Pancreas (tissue), 10 donors: Measurements from ENCODE around the gene APBB2. TPM values are rescaled to one million over a fixed set of nuclear protein-coding genes. Genes with fewer than 3 reads are reported as not detected.

Experiments
- ATAC-seq, 4 donors: fragments of 200-7000 bp; cut with Tn5 transposase; one replicate each; pipeline versions ENCODE4 v1.8.0 to v1.9.1; 2020; ENCODE audit warnings: mild to moderate bottlenecking in 4 of 4, moderate library complexity in 4 of 4
- DNase-seq, 6 donors: peaks; one replicate each; pipeline ENCODE4 v3.0.0-alpha.2; 2020
- FAIRE-seq: peaks from 2 replicates; lab custom pipeline; 2012; peaks lifted over from hg19 to GRCh38; lab: Jason Lieb, UNC
- H3K27ac ChIP-seq, 4 donors: fragments of 200-600 bp; sonication (generic); 1 replicate in 3 of 4; 2 replicates in 1 of 4; pipeline versions ENCODE4 v1.5.0 to v1.8.0; 2020
- H3K27me3 ChIP-seq, 4 donors: fragments of 200-600 bp; one replicate each; pipeline ENCODE4 v1.8.0; 2021
- H3K36me3 ChIP-seq, 3 donors: fragments of 200-600 bp; sonication (generic) in 1 of 3; one replicate each; pipeline versions ENCODE4 v1.5.0 to v1.8.0; 2020 to 2021
- H3K4me1 ChIP-seq, 3 donors: fragments of 200-600 bp; one replicate each; pipeline ENCODE4 v1.8.0; 2021
- H3K4me3 ChIP-seq, 4 donors: fragments of 200-600 bp; sonication (generic) in 2 of 4; one replicate each; pipeline versions ENCODE4 v1.5.0 to v1.8.0; 2020 to 2021
- H3K9me3 ChIP-seq, 4 donors: fragments of 200-600 bp; one replicate each; pipeline ENCODE4 v1.8.0; 2021
- CTCF ChIP-seq, 4 donors: fragments of 200-600 bp; sonication (generic) in 3 of 4; IDR thresholded peaks; one replicate each; pipeline versions ENCODE4 v1.5.0 to v1.8.0; 2021; ENCODE audit warnings: antibody characterized with exemption in 4 of 4
- WGBS, 2 donors: extraction: QIAGEN DNeasy Blood & Tissue Kit; methylation state at CpG; one replicate each; pipeline ENCODE4 v1.1.7; 2013; 5-methylcytosine and 5-hydroxymethylcytosine counted together
- intact Hi-C, 3 donors: fragments of 100-400 bp; cut with DNase I; formaldehyde crosslinking; loops; one replicate each; pipeline versions ENCODE4 v1.11.1 to v1.14.2; 2022
- polyA plus RNA-seq, 2 donors: library from polyadenylated mRNA; stranded (reverse); fragments of 200-250 nt; gene quantifications; one replicate each; pipeline ENCODE4 v1.2.3, GENCODE V29; 2013
- total RNA-seq, 6 donors: library from RNA; stranded (reverse); fragmentation: NEBNext Ultra II Directional in 4 of 6; extraction: Animal tissue kit (Norgen Biotek cat#: 25700) in 4 of 6; gene quantifications; one replicate each; pipeline versions ENCODE4 v1.2.1 to v1.2.4, GENCODE V29; 2021 to 2023
- donor health status: healthy with polysubstance abuse.
- donor health status: DM: no; HTN: no; CAD: no; lungs with moderate emphysema.
- donor health status: DM: no; HTN: no; CAD: no.
- donor health status: control.
- donor health status: control.
- donor health status: Bipolar disorder and iron deficiency.
- donor health status: DM: yes; HTN: yes; CAD: no.
- donor health status: DM: no; HTN: no; CAD: no.
- donor health status: DM: no; HTN: no; CAD: no.
- donor health status: DM: yes; HTN: yes; CAD: no.

Gene APBB2
- total and polyA plus RNA-seq, 8 donors, result 9.1 to 21.6 (median 11.5) TPM

DNA sequence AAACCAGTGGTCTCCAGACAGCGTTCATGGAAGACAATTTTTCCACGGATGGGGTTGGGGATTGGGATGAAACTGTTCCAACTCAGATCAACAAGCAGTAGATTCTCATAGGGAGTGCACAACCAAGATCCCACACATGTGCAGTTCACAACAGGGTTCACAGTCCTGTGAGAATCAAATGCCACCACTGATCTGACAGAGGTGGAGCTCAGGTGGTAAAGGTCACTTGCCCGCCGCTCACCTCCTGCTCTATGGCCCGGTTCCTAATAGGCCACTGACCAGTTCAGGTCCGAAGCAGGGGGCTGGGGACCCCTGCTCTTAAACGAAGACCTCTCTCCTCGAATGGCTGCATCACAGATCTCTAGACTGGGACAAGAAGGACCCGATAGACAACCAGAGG, 4.4 kb downstream of the APBB2 start:
- FAIRE-seq (no peak), DNase-seq (no peak), ATAC-seq (no peak)
- intact Hi-C loops, result loop anchor here in 2 of 3 donors (5.0 to 10.0 kb wide), 3 partner anchors 233 to 285 kb away; no protein-coding TSS in a partner anchor
- Histone ChIP-seq H3K27ac (peak overlapping the region in 1 of 4 donors; percentile 8), H3K27me3 (no peaks in the 10 kb centered on the region), H3K9me3 (no peaks in the 10 kb centered on the region), H3K36me3 (no peaks in the 10 kb centered on the region), H3K4me1 (peaks cover 0 to 14% (median 0%) of the 10 kb centered on the region in 3 donors), H3K4me3 (no peak overlapping the region)
- 72 to 79% methylated on average over 9 of the region's 9 CpGs for WGBS, 2 donors
- no peak for TF ChIP-seq CTCF (IDR thresholded peaks at IDR 0.05)

- TF ChIP-seq CTCF (IDR thresholded peaks at IDR 0.05), result no peak
- intact Hi-C loops, result no loop called here
- Histone ChIP-seq H3K27ac (peak overlapping the region in 1 of 4 donors; percentile 8), H3K36me3 (no peaks in the 10 kb centered on the region), H3K9me3 (no peaks in the 10 kb centered on the region), H3K4me1 (peaks cover 0 to 12% (median 0%) of the 10 kb centered on the region in 3 donors), H3K27me3 (no peaks in the 10 kb centered on the region), H3K4me3 (no peak overlapping the region)
- DNase-seq (peak in 2 of 6 donors; percentile 20 to 23), FAIRE-seq (no peak), ATAC-seq (no peak)
- 31% methylated on average over 5 of the region's 5 CpGs for WGBS, 2 donors
These were observed 5.2 kb downstream of the APBB2 start for GRCh38 chr4:41209187-41209586.

DNA sequence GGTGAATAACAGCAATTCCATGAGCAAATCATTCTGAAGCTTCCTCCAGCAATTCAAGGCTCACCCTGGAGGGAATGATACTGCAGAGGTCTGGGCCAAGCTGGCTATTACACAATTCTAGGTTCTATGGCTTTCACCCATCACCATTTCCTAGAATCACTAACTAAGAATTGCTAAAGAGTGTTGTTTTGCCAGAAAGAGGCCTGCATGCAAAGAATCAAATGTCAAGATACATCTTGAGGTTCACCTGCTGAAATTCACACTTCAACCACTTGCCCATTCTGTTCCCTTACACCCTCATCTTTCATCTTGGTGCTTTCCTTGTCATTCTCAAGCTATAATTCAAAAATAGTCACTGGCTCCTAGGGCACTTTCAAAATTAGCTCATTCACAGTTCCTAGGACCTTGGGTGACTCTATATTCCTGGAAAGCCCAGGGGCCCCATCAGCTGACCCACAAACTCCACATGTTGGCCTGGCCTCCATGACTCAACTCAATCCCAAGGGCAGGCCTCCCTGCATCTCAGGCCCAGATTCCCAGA, 7.0 kb downstream of the APBB2 start:
- intact Hi-C loops, result no loop called here
- H3K4me3 ChIP-seq, result no peak overlapping the region
- TF ChIP-seq CTCF (IDR thresholded peaks at IDR 0.05), result no peak
- no peak overlapping the region for H3K27ac ChIP-seq
- H3K4me1 ChIP-seq, result peaks cover 0 to 5% (median 0%) of the 10 kb centered on the region in 3 donors
- no peaks in the 10 kb centered on the region for H3K9me3 ChIP-seq
- FAIRE-seq, result no peak
- no peak for DNase-seq
- peak in 1 of 4 donors; percentile 49 for ATAC-seq
- H3K36me3 ChIP-seq, result no peaks in the 10 kb centered on the region
- H3K27me3 ChIP-seq, result no peaks in the 10 kb centered on the region

DNA sequence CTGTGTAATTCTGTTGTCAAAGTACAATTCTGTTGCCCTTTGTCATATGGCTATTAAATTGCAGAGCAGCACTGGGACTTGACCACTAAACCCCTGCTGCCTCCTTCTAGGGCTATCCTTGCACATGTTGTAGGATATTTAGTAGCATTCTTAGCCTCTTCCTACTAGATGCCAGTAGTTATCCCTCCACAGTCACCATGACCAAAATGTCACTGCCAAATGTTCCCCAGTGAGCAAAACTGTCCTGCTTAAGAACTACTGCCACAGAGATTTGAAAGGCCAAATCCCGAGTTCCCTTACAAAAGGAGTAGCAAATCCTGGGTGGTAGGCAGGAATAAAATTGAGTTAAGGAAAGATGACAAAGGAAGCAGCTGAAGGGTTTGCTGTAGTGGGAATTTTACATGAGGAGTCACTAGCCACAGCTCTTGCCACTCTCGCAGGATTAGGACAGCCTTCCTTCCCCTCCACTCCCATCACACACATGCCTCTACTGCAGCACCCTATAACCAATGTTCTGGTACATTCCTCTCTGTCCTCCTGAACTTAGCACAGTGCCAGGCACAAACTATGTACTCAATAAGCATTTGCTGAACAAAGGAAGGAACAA, 8.4 kb downstream of the APBB2 start:
- no peak overlapping the region for H3K4me3 ChIP-seq
- H3K9me3 ChIP-seq, result no peaks in the 10 kb centered on the region
- TF ChIP-seq CTCF (IDR thresholded peaks at IDR 0.05), result no peak
- H3K27me3 ChIP-seq, result no peaks in the 10 kb centered on the region
- H3K36me3 ChIP-seq, result no peaks in the 10 kb centered on the region
- 88 to 95% methylated on average over 2 of the region's 2 CpGs for WGBS, 2 donors
- FAIRE-seq (no peak), DNase-seq (no peak), ATAC-seq (no peak)
- intact Hi-C loops, result no loop called here
- peaks cover 0 to 10% (median 7%) of the 10 kb centered on the region in 3 donors for H3K4me1 ChIP-seq
- H3K27ac ChIP-seq, result no peak overlapping the region

GRCh38 chr4:41205130-41205529, 9.2 kb downstream of the APBB2 start:
- Histone ChIP-seq H3K27ac (peak overlapping the region in 2 of 4 donors; percentile 1 to 51), H3K4me3 (no peak overlapping the region), H3K36me3 (no peaks in the 10 kb centered on the region), H3K9me3 (no peaks in the 10 kb centered on the region), H3K4me1 (peaks cover 0 to 10% (median 10%) of the 10 kb centered on the region in 3 donors), H3K27me3 (no peaks in the 10 kb centered on the region)
- no peak for TF ChIP-seq CTCF (IDR thresholded peaks at IDR 0.05)
- 47 to 76% methylated on average over 3 of the region's 3 CpGs for WGBS, 2 donors
- DNase-seq (no peak), ATAC-seq (no peak), FAIRE-seq (no peak)
- intact Hi-C loops, result no loop called here
